GM18505 (cell line): Measurements from ENCODE around the gene RHEX.

Experiments used
- ATAC-seq: cut with Tn5 transposase; IDR thresholded peaks from one replicate; pipeline ENCODE4 v1.9.1; 2021; ENCODE audit not compliant: unreplicated experiment
- POLR2A ChIP-seq: IDR thresholded peaks from 4 replicates; pipeline ENCODE4 v1.6.1; 2011; ENCODE audit warnings: borderline replicate concordance; ENCODE audit not compliant: insufficient read depth, insufficient read length; ENCODE audit errors: extremely low read depth

Gene RHEX

GRCh38 chr1:206075786-206076755 lies 23.1 kb downstream of the RHEX start:
- no peak for TF ChIP-seq POLR2A
- no peak for ATAC-seq

GRCh38 chr1:206079135-206079534 lies 26.2 kb downstream of the RHEX start:
- TF ChIP-seq POLR2A, result no peak
- ATAC-seq, result no peak

GRCh38 chr1:206080026-206080820 lies 27.2 kb downstream of the RHEX start:
- ATAC-seq, result no peak
- no peak for TF ChIP-seq POLR2A

GRCh38 chr1:206081856-206082255 lies 28.9 kb downstream of the RHEX start:
- no peak for ATAC-seq
- no peak for TF ChIP-seq POLR2A

GRCh38 chr1:206082831-206083695 lies 30.1 kb downstream of the RHEX start:
- ATAC-seq, result no peak

GRCh38 chr1:206083750-206084149 lies 30.8 kb downstream of the RHEX start:
- no peak for TF ChIP-seq POLR2A
- ATAC-seq, result no peak

More at GRCh38 chr1:206082831-206083695, 30.1 kb downstream of the RHEX start:
- TF ChIP-seq POLR2A, result no peak

- ATAC-seq, result no peak
- no peak for TF ChIP-seq POLR2A
These were observed 34.1 kb downstream of the RHEX start for GRCh38 chr1:206087091-206087490.

- ATAC-seq, result no peak
These were observed 36.4 kb downstream of the RHEX start for GRCh38 chr1:206089341-206089740.

GRCh38 chr1:206094024-206094423 lies 41.1 kb downstream of the RHEX start:
- no peak for ATAC-seq
- no peak for TF ChIP-seq POLR2A

More at GRCh38 chr1:206089341-206089740, 36.4 kb downstream of the RHEX start:
- no peak for TF ChIP-seq POLR2A

- no peak for ATAC-seq
- no peak for TF ChIP-seq POLR2A
These were observed 44.4 kb downstream of the RHEX start for GRCh38 chr1:206097381-206097780.

- no peak for TF ChIP-seq POLR2A
- ATAC-seq, result no peak
These were observed 45.4 kb downstream of the RHEX start for GRCh38 chr1:206098242-206098919.

- no peak for ATAC-seq
- no peak for TF ChIP-seq POLR2A
These were observed 47.3 kb downstream of the RHEX start for GRCh38 chr1:206100226-206100815.
